ENCODE data around the gene FAIM2. TPM values are rescaled to one million over a fixed set of nuclear protein-coding genes. Genes with fewer than 3 reads are reported as not detected.

The FAIM2 gene
- total RNA-seq, 2 donors from 2014 or later, result 4.6 to 9.8 TPM

- H3K4me3 ChIP-seq, result no peak overlapping the region
- H3K36me3 ChIP-seq, result no peaks in the 10 kb centered on the region
- TF ChIP-seq CTCF (IDR thresholded peaks at IDR 0.05), result no peak
- no peaks in the 10 kb centered on the region for H3K27me3 ChIP-seq
- no peak overlapping the region for H3K27ac ChIP-seq
- peaks cover 0 to 16% of the 10 kb centered on the region in 2 donors for H3K4me1 ChIP-seq
- no peaks in the 10 kb centered on the region for H3K9me3 ChIP-seq
- no peak for DNase-seq (ENCODE audit: low spot score)
These were observed 3.7 kb upstream of the FAIM2 start for GRCh38 chr12:49907352-49907751.

DNA sequence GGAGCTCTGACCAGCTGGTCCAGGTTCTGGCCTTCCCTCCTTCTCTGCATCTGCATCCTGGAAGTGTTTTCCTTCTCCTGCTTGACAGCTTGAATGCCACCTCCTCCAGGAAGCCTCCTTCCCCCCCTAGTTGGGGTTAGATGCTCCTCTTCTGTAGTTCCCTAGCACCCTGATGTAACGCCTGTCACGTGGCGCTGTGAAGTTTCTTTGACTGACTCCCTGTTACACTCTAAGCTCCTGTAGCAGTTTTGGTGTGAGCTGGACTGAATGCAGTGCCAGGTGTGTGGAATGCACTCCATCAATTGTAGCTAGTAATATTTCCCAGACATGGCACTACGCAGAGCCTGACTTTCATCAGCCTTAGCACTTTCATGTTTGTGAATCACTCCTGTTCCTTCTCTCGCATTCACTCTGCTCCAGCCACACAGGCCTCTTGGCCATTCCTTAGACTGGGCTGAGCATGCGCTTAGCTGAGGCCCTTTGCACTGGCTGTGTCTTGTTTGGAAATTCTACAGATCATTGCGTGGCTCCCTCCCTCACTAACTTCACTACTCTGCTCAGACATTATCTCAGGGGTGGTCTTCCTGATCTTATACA is 2.1 kb upstream of the FAIM2 start:
- no peak for TF ChIP-seq CTCF (IDR thresholded peaks at IDR 0.05)
- H3K4me1 ChIP-seq, result peaks cover 0 to 16% of the 10 kb centered on the region in 2 donors
- H3K9me3 ChIP-seq, result no peaks in the 10 kb centered on the region
- no peaks in the 10 kb centered on the region for H3K36me3 ChIP-seq
- H3K27ac ChIP-seq, result no peak overlapping the region
- no peaks in the 10 kb centered on the region for H3K27me3 ChIP-seq
- no peak for DNase-seq (ENCODE audit: low spot score)
- no peak overlapping the region for H3K4me3 ChIP-seq

DNA sequence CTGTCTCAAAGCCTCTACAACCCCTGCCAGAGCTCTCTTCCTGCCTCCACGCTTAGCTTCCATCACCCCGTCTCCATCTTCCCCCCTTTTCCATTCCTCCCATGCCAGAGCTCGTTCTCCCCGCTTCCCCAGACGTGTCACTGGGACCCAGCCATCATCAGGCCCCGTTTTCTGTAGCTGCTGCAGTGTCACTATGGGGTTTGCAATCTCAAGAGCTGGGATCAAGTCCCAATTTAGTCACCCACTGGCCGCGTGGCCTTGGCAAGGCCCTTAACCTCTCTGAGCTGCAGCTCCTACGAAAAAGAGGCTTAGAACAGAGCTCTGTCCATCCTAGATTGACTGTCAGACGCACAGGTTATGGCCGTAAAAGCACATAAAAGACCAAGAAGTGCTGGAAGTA is 901 bp upstream of the FAIM2 start:
- TF ChIP-seq CTCF (IDR thresholded peaks at IDR 0.05), result no peak
- no peak overlapping the region for H3K4me3 ChIP-seq

GRCh38 chr12:49903351-49903699 is 375 bp downstream of the FAIM2 start:
- no peak for TF ChIP-seq CTCF (IDR thresholded peaks at IDR 0.05)
- no peaks in the 10 kb centered on the region for H3K9me3 ChIP-seq
- H3K36me3 ChIP-seq, result no peaks in the 10 kb centered on the region
- H3K27ac ChIP-seq, result peak overlapping the region in 1 of 2 donors; percentile 55
- no peak for DNase-seq (ENCODE audit: low spot score)
- H3K4me1 ChIP-seq, result peaks cover 0 to 16% of the 10 kb centered on the region in 2 donors
- no peaks in the 10 kb centered on the region for H3K27me3 ChIP-seq
- H3K4me3 ChIP-seq, result peak overlapping the region; percentile 8 to 50

More for the DNA sequence above, 901 bp upstream of the FAIM2 start:
- Histone ChIP-seq H3K27ac (peak overlapping the region in 1 of 2 donors; percentile 55), H3K36me3 (no peaks in the 10 kb centered on the region), H3K4me1 (peaks cover 0 to 16% of the 10 kb centered on the region in 2 donors), H3K27me3 (no peaks in the 10 kb centered on the region), H3K9me3 (no peaks in the 10 kb centered on the region)
- DNase-seq (ENCODE audit: low spot score), result no peak

DNA sequence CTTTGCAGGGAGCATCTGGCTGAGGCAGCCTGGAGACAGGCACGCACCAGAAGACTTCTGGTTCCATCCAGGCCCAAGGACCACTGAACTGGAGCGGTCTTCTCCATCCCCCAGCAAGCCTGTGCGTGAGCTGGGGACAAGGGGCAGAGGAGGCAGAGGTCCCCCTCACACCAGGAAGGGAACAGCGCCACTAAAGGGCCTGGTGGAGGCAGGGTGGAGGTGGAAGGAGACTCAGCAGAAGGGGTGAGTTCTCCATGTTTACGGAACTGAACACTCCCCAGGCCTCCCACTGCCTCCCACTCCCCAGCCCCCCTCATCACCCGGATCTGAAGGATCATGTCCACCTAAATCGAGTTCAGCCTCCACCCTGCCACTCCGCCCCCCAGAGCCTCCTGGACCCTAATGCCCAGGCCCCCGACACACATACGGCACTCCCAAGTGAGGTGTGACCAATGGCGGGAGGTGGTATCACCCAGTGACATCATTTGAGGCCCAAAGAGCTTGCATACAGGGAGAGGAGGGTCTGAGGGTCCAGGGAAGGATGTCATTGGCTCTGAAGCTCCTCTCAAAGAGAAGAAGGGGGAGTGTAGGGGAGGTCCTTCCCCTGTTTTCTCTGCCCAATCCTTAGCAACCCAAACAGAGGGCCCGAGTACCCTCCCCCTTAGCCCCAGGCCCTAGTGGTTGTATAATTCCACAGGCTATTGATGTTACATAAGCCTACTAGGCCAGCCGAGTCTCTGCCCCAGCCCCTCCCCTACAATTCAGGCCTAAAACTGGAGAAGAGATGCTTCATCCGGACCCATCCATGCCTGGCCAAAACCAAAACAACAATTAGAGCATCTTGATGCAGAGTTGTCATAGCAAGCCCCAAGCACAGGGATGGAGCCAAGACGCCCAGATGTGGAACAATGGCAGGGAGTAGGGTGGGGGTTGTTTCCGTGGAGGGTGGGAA is 1.0 kb downstream of the FAIM2 start:
- TF ChIP-seq CTCF (IDR thresholded peaks at IDR 0.05), result no peak
- Histone ChIP-seq H3K4me3 (peak overlapping the region; percentile 8 to 50), H3K27ac (peak overlapping the region in 1 of 2 donors; percentile 55), H3K36me3 (no peaks in the 10 kb centered on the region), H3K4me1 (peaks cover 0 to 16% of the 10 kb centered on the region in 2 donors), H3K27me3 (no peaks in the 10 kb centered on the region), H3K9me3 (no peaks in the 10 kb centered on the region)
- DNase-seq (ENCODE audit: low spot score), result no peak

All from right atrium auricular region (tissue), 2 donors.